NCI-H1417 (cell line): ENCODE data around the gene TIMM23.
"Not testable (repeated sequence)": the region's sequence is repeated elsewhere in the genome, so short reads cannot be mapped to it uniquely, and the experiment has no call there.

ENCODE experiments used
- DNase-seq, 3 experiments: peaks; one replicate each; lab custom pipeline; 2025; lab: John Stamatoyannopoulos, UW

The TIMM23 gene

DNA sequence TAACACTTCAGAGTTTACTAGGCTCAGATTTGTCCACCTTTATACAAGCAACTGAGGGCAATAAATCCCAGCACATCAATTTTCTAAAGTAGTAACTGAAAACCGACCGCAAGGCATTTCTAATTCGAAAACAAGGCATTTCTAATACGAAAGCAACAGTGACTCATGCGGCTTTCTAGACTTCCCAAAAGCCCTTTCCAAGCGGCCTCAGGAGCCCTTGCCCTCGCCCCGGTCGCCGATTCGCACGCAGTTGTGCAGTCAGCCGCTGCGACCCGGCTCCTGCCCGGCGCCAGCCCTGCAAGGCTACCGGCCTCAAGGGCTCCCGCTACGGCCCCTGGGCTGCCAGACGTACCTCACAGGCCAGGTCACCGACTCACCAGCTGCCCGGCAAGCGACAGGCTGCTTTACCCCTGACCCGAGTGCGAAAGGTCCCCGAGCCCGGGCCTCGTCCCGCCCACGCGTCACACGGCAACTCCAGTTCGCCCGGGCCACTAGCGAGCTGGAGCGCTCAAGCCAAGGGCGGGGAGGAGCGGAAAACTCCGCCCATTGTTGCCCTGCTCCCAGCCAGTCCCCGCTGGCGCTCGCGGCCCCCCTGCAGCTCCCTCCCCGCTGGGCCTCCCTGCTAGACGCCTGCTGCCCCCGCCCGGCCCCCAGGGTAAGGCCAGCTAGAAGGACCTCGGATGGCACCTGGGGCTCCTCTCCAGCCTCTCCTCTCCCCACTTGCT lies 50.9 kb downstream of the TIMM23 start:
- peak; percentile 43 to 88 (median 84) for DNase-seq

DNA sequence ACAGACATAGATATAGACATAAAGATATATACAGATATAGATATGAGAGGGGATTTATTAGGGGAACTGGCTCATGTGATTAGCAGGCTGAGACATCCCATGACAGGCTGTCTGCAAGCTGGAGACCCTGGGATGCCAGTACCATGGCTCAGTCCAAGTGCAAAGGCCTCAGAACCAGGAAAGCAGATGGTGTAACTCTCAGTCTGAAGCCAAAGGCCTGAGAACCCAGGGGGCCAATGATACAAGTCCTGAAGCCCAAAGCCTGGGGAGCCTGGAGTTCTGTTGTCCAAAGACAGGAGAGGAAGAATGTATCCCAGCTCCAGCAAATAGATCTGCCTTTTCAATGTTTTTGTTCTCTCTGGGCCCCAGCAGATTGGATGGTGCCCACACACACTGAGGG lies 52.7 kb downstream of the TIMM23 start:
- no peak for DNase-seq

DNA sequence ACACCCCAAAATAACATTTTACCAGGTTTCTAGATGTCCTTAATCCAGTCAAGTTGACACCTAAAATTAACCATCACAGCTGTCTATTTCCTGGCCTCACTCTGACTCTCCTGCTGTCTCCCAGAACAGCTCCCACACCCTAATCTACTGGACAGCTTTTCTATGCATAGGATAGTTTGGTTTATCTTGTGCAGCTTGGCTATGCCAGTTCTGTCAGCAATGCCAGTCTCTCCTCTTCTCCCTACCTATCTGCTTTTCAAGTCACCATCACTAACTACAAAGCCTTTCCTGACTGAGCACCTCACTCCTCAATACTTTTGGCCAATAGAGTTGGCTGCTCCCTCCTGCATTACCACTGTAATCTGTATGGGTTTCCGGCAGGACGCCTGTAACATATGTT lies 53.1 kb downstream of the TIMM23 start:
- DNase-seq: no peak

DNA sequence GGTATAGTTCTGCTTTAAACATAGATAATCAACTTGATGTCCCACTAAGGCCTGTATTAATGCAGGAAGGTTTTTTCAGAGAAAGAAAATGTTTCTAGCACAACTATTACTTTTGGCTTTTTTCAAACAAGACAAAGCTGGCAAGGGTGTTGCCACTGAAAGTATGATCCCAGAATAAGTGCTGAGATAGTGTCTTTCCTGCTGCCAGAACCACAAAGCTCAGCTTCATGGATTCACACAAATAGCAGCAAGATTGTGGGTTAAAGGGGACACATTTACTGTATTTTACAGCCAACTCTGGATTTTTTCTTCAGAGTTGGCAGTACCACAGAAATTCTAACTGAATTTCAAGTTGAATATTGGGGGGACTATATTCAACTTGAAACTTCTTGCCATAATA lies 53.8 kb downstream of the TIMM23 start:
- no peak for DNase-seq

DNA sequence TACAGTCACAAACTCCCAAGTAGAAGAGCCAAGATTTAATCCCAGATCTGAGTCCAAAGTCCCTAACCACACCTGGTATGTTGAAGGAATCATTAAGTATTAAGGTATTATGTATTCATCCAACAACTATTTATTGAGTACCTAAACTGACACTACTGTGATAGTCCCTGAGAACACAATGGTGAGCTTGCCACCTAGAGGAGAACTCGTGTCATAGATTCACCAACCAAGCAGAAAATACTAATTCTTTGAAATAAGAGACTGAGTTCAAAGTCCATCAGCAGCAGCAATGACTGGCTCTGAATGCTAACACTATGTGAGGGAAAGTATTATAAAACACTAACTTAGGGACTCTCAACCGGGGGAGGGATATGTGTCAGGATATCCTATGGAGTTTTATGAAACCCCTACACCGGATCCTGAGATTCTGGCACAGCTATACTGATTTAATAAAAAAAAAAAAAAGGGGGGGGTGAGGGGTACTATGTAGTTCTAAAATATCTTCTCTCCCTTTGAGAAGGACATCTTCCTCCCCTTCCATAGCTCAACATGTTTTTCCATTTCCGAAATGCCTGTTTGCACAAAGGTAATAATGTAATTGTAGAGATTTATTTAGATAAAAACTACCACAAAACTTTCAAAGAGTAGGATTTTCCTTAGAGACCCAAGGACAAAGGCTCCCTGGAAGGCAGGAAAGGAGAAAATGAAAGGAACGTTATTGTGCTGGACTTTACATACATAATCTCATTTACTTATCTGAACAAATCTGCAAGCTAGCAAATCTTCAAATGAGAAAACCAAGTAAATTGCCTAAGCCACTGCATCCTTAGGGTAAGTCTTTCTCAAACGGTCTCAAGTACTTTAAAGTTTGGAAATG lies 56.5 kb downstream of the TIMM23 start:
- DNase-seq: peak in 1 of 3 experiments; percentile 46

DNA sequence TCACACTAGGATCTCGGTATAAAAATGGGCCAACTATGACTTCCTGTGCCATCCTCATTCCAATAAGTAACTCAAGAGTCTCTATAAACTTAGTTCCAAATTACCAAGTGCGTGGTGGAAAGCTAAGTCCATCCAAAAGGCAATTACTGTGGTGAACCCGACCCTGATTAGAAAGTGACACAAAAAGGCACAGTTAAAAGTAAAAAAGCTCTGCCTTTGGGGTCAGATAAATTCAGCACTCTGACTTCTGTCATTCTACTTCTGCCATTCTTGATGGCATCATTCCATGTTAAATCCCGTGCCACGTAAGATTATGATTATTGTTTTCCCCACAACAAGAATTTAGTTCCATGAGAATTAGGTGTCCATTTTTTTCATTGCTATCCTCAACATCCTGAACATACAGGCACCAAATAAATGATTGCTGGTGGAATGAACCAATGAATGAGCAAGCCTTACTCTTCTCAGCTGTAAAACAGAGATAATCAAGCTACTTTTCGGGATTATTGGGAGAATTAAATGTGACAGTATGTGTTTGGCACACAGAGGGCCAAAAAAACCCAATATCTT lies 57.3 kb downstream of the TIMM23 start:
- DNase-seq: no peak

DNA sequence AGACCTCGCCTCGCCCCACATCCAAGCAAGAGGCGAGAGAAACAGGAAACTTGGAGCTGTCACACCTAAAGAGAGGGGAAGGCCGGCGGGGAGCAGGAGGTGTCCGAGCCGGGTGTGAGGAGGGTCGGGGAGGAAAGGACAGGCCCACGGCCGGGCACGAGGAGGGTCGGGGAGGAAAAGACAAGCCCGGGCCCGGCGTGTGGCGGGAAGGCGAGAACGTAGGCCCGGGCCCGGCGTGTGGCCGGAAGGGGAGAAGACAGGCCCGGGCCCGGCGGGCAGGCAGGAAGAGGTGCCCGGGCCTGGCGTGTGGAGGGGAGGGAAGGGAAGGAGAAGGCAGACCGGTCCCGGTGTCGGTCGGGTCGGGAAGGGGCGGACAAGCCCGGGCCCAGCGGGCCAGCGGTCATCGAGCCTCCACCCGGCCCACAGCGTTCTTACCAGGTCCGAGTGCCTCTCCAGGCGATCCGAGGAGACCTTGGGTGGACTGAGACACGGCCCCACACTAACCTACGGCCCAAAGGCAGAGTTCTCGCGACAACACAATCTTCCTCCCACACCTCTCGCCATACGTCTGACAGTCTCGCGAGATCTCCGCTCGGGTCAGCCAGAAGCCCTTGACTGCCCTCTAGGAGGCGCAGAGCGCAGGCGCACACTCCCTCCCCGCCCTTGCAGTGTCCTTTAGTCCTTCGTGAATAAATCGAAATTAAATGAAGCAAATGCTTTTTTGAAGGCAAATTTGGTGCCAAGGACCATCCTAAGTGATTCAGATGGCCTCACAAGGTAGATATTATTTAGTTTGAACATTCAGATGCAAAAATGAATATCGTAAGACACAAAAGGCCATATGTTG lies 58.0 kb downstream of the TIMM23 start, which contains the start of gene NCOA4:
Gene NCOA4, minus strand, starts transcription at position 533 of the 847 bp plus-strand sequence. CDS start 13,943 bp downstream, outside the sequence.
- peak; percentile 85 to 95 (median 87) for DNase-seq

DNA sequence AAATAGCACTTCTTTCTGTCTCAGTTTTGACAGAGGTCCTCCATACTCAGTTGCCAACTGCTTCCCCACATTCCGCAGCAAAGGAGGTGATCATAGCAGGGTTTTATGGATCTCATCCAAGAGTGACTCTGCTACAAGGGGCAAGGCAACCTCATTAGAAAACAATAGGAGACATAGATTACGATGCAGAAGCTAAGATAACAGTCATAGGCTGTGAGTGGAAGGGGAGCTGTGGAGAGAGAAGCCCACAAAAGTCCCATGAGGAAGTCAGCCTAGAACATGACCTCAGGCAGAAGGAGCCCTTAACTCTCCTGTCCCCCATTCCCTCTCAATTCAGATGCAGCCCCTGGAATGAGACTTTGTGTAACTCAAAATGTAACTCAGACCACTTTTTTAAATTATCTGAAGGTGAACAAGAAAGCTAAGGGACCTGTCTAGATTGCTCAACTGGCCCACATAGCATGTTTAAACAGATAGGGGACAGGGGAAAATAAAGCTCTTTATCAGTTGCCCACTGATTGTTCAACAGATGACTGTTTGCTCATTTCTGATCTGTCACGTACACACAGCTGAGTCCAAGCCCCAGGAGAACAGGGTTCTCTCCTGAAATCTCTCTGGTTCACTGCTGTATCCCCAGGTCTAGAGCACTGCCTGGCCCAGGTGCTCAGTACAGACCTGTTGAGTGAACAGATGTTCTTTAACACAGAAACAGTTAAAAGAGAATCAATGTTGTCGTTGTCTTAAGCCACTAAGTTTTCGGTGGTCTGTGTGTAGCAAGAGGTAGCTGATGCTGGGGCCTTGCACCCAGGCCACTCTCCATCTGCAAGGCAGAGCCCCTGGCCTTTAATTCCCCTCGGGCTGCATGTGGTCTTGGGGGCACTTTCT lies 59.6 kb downstream of the TIMM23 start:
- DNase-seq: no peak

DNA sequence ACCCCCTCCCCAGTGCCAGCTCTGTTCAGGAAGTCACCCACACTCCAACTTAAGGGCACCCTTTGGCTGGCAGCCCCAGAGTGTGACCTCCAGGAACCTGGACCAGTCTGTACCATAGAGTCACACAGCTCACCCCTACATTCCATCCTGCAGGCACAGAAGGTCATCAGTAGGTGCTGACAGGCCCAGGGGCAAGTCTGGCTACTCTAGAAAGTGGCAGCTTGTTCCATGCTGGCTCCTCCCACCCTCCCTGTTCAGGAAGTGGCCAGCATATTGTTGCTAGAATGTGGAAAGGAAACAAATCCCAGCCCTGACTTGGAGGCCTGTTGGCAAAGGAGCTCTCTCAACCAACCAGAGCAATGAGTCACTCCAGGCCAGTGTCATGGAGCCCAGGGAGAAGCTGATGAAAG lies 61.3 kb downstream of the TIMM23 start:
- no peak for DNase-seq

DNA sequence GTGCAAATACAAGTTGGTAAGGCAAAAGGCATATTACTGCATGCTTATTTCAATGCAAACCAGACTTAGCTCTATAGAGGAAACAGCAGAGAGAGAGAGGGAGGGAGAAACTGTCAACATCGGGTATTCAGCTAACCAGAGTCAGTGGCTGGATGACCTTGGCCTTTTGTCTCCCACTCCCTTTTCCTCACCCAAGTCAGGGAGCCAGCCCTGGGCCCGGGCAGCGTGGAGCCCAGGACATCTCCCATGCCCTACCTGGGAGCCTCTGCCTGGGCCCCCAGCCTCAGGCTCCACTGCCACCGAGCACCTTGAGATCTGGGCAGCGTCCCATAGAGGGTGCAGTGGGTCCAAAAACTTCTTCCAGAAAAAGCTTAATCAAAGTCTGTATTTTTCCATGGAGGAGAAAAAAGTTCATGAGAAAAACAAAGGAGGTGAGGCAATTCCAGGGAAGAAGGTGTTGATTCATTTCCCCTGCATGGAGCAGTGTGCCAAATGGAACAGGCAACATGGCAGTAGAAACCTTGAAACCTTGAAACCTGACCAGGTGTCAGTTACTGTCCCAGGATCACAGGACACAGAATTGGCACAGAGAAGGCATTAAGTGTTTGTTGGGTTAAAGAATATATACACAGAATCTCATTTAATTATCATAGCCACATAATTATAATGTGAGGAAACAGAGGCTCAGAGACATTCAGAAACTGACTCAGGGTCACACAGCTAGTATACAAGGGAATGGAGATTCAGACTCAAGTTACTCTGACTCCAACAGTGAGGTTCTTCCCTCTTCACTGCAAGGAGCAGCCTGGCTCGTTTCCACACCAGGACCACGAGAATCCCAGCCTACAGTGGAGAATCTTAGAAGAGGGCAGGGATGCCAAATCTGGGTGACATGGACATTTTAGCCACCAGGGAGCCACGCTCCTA lies 63.9 kb downstream of the TIMM23 start:
- DNase-seq: no peak

DNA sequence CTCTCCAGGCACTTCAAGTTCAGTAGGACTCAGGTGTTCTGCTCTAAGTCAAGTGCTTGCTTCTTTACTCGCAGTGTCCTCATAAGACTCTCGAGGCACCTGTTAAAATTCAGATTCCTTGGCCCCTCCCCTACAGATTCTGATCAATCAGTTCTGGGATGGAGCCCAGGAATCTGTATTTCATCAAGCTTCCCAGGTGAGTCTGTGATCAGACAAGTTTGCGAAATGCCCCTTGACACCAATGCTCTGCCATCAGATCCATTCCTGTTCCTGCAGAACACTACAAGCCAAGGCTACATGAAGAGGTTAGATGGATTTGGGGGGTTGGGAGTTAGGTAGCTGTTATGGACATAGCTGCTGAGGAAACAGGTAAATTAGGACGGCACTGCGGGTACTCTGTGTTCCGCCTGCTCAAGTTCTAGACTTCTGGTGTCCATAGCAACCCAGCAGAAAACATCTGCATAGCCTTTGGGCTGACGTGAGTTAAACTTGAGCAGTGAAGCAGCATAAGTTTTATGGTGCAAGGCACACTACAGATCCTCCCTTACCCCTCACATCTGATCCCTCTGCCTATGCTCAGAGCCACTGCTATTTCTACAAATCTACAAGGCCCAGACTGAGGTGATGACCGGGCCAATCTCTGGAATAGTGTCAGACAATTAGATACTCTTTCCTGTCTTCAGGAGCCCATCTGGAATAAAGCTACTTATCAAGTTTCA lies 65.0 kb downstream of the TIMM23 start:
- no peak for DNase-seq

DNA sequence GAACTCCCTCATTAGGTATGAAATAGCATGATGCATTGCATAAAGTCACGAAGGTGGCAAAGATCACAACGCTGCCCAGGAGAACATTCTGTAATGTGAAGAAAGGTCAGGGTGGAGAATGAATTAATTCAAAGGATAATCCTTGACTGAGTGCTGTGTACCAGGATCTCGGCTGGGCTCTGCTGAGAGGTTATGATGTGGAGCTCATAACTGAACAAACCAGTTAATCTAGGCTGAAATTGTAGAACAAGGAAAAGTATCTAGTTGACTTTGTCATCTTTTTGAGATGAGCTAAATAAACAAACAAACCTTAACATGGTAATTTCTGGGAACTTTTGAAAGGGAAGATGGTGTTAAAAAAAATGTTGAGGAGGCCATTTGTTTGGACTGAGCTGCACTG lies 67.7 kb downstream of the TIMM23 start:
- no peak for DNase-seq

DNA sequence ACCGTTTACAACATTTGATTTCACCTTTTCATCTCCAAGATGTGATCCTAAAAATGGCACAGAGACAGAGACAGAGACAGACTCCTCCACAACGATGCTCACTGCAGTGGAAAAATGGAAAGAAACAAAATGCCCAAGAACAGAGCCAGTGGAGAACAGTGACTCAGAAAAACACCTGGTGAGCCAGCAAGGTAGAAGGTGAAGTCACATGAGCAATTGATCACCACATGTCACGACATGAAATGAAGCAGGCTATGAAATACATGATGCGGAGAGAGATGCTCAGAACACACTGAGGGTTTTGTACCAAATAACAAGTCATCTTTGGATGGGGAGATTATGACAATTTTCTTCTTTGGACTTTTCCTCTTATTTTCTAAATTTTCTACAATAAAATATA lies 70.2 kb downstream of the TIMM23 start:
- peak in 1 of 3 experiments; percentile 1 for DNase-seq

DNA sequence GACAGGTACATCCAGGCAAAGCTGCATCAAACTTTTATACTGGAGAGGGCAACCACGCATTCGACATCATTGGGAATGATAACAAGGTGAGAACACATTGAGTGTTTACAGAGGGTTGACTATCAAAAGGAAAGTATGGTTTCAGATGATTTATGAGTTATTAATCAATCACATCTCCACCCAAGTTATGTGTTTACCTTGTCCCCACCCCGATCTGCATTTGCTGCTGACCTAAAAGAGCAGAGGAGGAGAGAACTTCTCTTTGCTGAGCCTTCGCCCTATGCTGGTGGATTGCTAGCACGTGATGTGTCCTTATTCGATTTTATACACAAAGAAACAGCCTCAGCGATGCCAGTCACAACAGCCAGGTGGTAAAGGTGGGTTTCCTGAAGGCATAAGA lies 74.0 kb downstream of the TIMM23 start, which contains the start of gene MSMB:
Gene MSMB, minus strand, starts transcription at position 9 of the 400 bp plus-strand sequence. CDS start 32 bp downstream, outside the sequence.
- peak in 1 of 3 experiments; percentile 8 for DNase-seq

DNA sequence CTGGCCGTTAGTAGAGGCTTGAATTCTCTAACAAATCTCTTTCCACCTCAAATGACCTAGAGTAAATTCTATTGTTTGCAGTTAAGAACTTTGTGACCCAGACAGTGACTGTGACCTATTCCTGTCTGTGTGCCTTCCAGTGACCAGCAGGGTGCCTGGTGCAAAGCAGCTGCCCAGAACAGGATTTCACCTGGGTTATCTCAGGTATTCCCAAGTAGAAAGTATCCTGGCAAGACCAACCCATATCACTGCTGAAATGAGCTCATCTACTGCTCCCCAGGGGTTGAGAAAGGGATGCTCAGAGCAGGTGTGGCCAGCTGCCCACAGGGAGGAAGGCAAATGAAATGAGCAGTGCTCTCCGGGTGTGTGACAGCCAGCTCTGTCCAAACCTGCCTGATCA lies 75.9 kb downstream of the TIMM23 start:
- DNase-seq: peak in 2 of 3 experiments; percentile 32 to 60

DNA sequence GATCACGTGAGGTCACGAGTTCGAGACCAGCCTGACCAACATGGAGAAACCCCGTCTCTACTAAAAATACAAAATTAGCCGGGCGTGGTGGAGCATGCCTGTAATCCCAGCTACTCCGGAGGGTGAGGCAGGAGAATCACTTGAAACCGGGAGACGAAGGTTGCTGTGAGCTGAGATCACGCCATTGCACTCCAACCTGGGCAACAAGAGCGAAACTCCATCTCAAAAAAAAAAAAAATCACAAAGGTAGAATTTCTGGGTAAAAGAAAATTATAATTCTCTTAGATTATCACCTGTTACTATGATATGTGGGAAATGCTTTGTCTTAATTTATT lies 77.2 kb downstream of the TIMM23 start:
- DNase-seq: not testable (repeated sequence)

DNA sequence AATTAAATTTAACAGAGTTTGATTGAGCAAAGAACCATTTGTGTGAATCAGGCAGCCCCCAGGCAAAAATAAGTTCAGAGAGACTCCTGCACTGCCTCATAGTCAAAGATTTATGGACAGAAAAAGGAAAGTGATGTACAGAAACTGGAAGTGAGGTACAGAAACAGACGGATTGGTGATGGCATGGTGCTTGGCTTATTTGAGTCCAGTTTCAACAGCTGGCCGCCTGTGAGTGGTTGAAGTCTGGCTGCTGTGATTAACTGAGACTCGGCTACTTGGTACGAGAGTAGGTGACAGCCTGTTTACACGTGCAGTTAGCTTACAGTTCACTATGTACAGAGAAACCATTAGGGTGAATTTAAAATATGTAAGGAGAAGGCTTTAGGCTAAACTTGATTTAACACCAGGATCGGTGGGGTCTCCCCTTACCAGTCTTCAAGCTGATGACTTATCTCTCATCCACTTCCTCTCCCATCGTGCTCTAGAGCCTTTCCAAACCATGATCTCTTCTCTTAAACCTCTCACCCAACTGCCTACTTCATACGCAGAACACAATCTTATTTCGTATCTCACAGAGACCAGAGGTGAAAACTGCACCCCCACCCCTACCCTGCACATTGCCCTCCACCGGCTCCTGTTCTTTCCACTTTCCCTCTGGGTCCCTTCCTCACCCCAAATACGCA lies 78.8 kb downstream of the TIMM23 start:
- DNase-seq: peak in 1 of 3 experiments; percentile 49

DNA sequence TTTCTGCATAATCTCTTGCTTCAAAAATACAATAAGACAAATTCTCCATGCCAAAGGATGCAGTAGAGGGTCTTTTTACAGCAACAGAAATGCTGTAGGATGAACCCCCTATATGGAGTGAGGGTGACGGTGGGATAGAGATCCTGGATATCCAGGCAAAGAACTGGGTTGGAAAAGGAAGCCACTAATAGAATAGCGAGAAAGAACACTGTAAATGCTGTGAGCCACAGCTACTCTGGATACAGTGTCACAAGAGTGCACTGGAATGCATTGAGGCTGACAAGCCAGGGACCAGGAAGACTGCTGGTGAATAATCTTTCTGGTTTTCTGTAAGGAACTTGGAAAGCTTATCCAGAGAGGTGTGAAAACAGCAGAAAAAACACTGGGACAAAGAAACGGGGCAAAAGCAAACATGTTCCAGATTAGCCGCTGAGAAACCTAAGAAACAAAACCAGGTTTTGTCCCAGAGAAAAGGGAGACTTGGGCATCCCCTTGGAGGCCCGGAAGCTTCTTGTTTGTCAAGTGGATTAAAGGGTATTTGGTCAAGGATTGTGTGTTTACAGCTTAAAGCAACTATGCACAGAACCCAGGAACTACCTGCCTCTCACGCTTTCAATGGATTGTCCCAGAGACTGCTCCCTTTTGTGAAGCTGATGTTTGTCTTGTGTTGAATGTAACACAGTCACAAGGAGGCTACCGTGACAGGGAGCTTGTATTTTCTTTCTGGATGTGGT lies 79.9 kb downstream of the TIMM23 start:
- no peak for DNase-seq
